GM12878 (cell line): ENCODE results near the gene PACS2. TPM values are rescaled to one million over a fixed set of nuclear protein-coding genes. Genes with fewer than 3 reads are reported as not detected.

ENCODE experiments used
- ATAC-seq: fragments of 200-7000 bp; cut with Tn5 transposase; 3 replicates; pipeline ENCODE4 v1.9.1; 2020; ENCODE audit warnings: mild to moderate bottlenecking, moderate library complexity
- BruUV-seq: library from RNA; stranded (reverse); fragments of 400-500 nt; replicated peaks from 2 replicates; lab custom pipeline; 2021; lab: Mats Ljungman, UMichigan
- CTCF ChIA-PET: fragments of 300-600 bp; sonication (Branson Sonifier 250); formaldehyde crosslinking; extraction: SDS; loops from one replicate; lab custom pipeline; 2021; ENCODE audit warnings: inconsistent platforms; lab: Yijun Ruan, JAX
- POLR2A ChIA-PET: fragments of 350-600 bp; formaldehyde crosslinking; extraction: SDS; loops from one replicate; lab custom pipeline; 2021; ENCODE audit warnings: inconsistent platforms; lab: Charles Lee
- RAD21 ChIA-PET: fragments of 300-600 bp; sonication (Branson Sonifier 250); formaldehyde crosslinking; loops from one replicate; lab custom pipeline; 2023; ENCODE audit warnings: antibody characterized with exemption; ENCODE audit not compliant: unreplicated experiment; lab: Charles Lee
- SMC1A ChIA-PET: fragments of 300-600 bp; sonication (Branson Sonifier 250); formaldehyde crosslinking; loops from one replicate; lab custom pipeline; 2023; ENCODE audit not compliant: unreplicated experiment, uncharacterized antibody; lab: Charles Lee
- DNase-seq: peaks from one replicate; pipeline ENCODE4 v3.0.0-alpha.2; 2011; ENCODE audit warnings: low read depth, low spot score
- FAIRE-seq: peaks from 3 replicates; lab custom pipeline; 2011; peaks lifted over from hg19 to GRCh38; lab: Jason Lieb, UNC
- H2AFZ ChIP-seq: 2 replicates; pipeline ENCODE4 v1.6.0; 2011; ENCODE audit warnings: low read depth, low read length, control low read depth; ENCODE audit not compliant: control insufficient read depth
- H3K27ac ChIP-seq: 2 replicates; pipeline ENCODE4 v1.5.1; 2011; ENCODE audit warnings: control low read depth; ENCODE audit not compliant: control insufficient read depth, insufficient read depth
- H3K27me3 ChIP-seq, 2 experiments: replicated peaks in 1 of 2; 2 replicates each; pipeline versions ENCODE4 v1.6.0 to v1.6.1; 2011; ENCODE audit warnings: low read length in 1 of 2; ENCODE audit not compliant: control insufficient read depth in 2 of 2, insufficient read depth in 2 of 2
- H3K36me3 ChIP-seq, 2 experiments: 2 replicates each; pipeline ENCODE4 v1.5.1; 2011; ENCODE audit warnings: low read length in 1 of 2; ENCODE audit not compliant: control insufficient read depth in 2 of 2, insufficient read depth in 2 of 2
- H3K4me1 ChIP-seq: 2 replicates; pipeline ENCODE4 v1.6.1; 2011; ENCODE audit warnings: mild to moderate bottlenecking, low read length, moderate library complexity, mixed read lengths; ENCODE audit not compliant: control insufficient read depth, insufficient read depth
- H3K4me2 ChIP-seq: 2 replicates; pipeline ENCODE4 v1.6.0; 2011; ENCODE audit warnings: control low read depth; ENCODE audit not compliant: control insufficient read depth, insufficient read depth
- H3K4me3 ChIP-seq: fragments of 200-600 bp; sonication (generic); 2 replicates; pipeline ENCODE4 v1.5.1; 2016
- H3K79me2 ChIP-seq: 2 replicates; pipeline ENCODE4 v1.6.0; 2011; ENCODE audit warnings: low read length; ENCODE audit not compliant: control insufficient read depth, insufficient read depth
- H3K9ac ChIP-seq: 2 replicates; pipeline ENCODE4 v1.8.0; 2011; ENCODE audit warnings: low read length, control low read depth, mixed read lengths; ENCODE audit not compliant: control insufficient read depth, insufficient read depth
- H3K9me3 ChIP-seq: replicated peaks from 3 replicates; pipeline ENCODE4 v1.5.1; 2011; ENCODE audit warnings: mild to moderate bottlenecking, low read length; ENCODE audit not compliant: control insufficient read depth, insufficient read depth
- H4K20me1 ChIP-seq: 2 replicates; pipeline ENCODE4 v1.6.0; 2011; ENCODE audit not compliant: control insufficient read depth, insufficient read depth
- ATF7 ChIP-seq: fragments of 450-650 bp; IDR thresholded peaks from 2 replicates; pipeline ENCODE4 v1.6.1; 2016; ENCODE audit warnings: low read depth, mild to moderate bottlenecking
- CREB1 ChIP-seq: IDR thresholded peaks from 2 replicates; pipeline ENCODE4 v1.6.1; 2012; ENCODE audit warnings: low read depth, mild to moderate bottlenecking, inconsistent platforms
- ESRRA ChIP-seq: IDR thresholded peaks from 2 replicates; pipeline ENCODE4 v1.6.1; 2012; ENCODE audit warnings: mild to moderate bottlenecking, low read length, improper control_type of control experiment
- GABPA ChIP-seq: IDR thresholded peaks from 2 replicates; pipeline ENCODE4 v1.6.1; 2014; ENCODE audit warnings: antibody characterized with exemption, low read depth, mild to moderate bottlenecking, inconsistent platforms
- HCFC1 ChIP-seq: fragments of 150-350 bp; IDR thresholded peaks from 2 replicates; pipeline ENCODE4 v1.6.1; 2014; ENCODE audit warnings: low read length
- KAT2A ChIP-seq: conservative IDR thresholded peaks from 2 replicates; pipeline ENCODE4 v1.6.1; 2011; ENCODE audit warnings: low read depth, low read length; ENCODE audit not compliant: control insufficient read depth
- NFIC ChIP-seq: IDR thresholded peaks from 2 replicates; pipeline ENCODE4 v1.6.1; 2012; ENCODE audit warnings: low read depth, mild to moderate bottlenecking, inconsistent platforms, low read length, moderate library complexity
- NR2F1 ChIP-seq: fragments of 450-650 bp; conservative IDR thresholded peaks from 2 replicates; pipeline ENCODE4 v1.6.1; 2017; ENCODE audit warnings: mild to moderate bottlenecking
- PAX5 ChIP-seq: IDR thresholded peaks from 2 replicates; pipeline ENCODE4 v1.6.1; 2011; ENCODE audit warnings: low read depth, low read length, borderline replicate concordance
- RAD51 ChIP-seq: fragments of 450-650 bp; IDR thresholded peaks from 2 replicates; pipeline ENCODE4 v1.6.1; 2016; ENCODE audit warnings: moderate library complexity, mild to moderate bottlenecking, inconsistent platforms
- SPI1 ChIP-seq: IDR thresholded peaks from 2 replicates; pipeline ENCODE4 v1.6.1; 2011; ENCODE audit warnings: low read depth, mild to moderate bottlenecking, low read length, moderate library complexity, borderline replicate concordance; ENCODE audit not compliant: insufficient read depth
- STAT1 ChIP-seq: fragments of 450-650 bp; conservative IDR thresholded peaks from 2 replicates; pipeline ENCODE4 v1.6.1; 2014; ENCODE audit warnings: antibody characterized with exemption, mild to moderate bottlenecking
- WRNIP1 ChIP-seq: IDR thresholded peaks from 2 replicates; pipeline ENCODE4 v1.6.1; 2011; ENCODE audit warnings: low read depth, low read length, improper control_type of control experiment, borderline replicate concordance
- ZNF217 ChIP-seq: fragments of 450-650 bp; IDR thresholded peaks from 2 replicates; pipeline ENCODE4 v1.6.1; 2017; ENCODE audit warnings: antibody characterized with exemption, mild to moderate bottlenecking
- WGBS: methylation state at CpG from one replicate; pipeline ENCODE4 v1.1.6; 2016; ENCODE audit warnings: low lambda C conversion rate; ENCODE audit not compliant: insufficient replicate concordance, insufficient coverage; ENCODE audit errors: missing lambda C conversion rate; 5-methylcytosine and 5-hydroxymethylcytosine counted together
- in situ Hi-C: fragments of 300-500 bp; cut with MboI; formaldehyde crosslinking; loops from 9 replicates; pipeline ENCODE4 v1.14.3; 2018; ENCODE audit warnings: mixed read lengths
- intact Hi-C: fragments of 100-400 bp; cut with micrococcal nuclease; formaldehyde crosslinking; loops from one replicate; pipeline ENCODE4 v1.14.2; 2022; ENCODE audit not compliant: unreplicated experiment
- polyA plus RNA-seq, 11 experiments: library from polyadenylated mRNA; depleted of rRNA in 4 of 11; unstranded in 6 of 11; stranded (reverse) in 5 of 11; fragments of >200 nt; fragmentation: Nextera tagmentation in 4 of 11; fragmentation: Illumina TruSeq in 1 of 11; extraction: Ambion mirVana in 4 of 11; extraction: Trizol in 1 of 11; gene quantifications; 1 replicate in 1 of 11; 2 replicates in 10 of 11; pipeline versions ENCODE4 v1.2.1 to v1.2.3, GENCODE V29; 2011 to 2016; ENCODE audit warnings: inconsistent platforms in 2 of 11, missing spikeins in 2 of 11, low read depth in 1 of 11
- total RNA-seq, 4 experiments: library from RNA; depleted of rRNA in 3 of 4; stranded (reverse); fragments of >200 nt in 3 of 4; fragmentation: Illumina TruSeq in 1 of 4; extraction: Trizol in 1 of 4; gene quantifications; 2 replicates each; pipeline versions ENCODE4 v1.2.1 to v1.2.3, GENCODE V29; 2013 to 2021
- TF ChIP-seq, protein P1 (sequence below): IDR thresholded peaks from 2 replicates; pipeline ENCODE4 v1.6.1; 2012; ENCODE audit warnings: low read depth, low read length, improper control_type of control experiment
- TF ChIP-seq, protein P2 (sequence below): fragments of 450-650 bp; IDR thresholded peaks from 2 replicates; pipeline ENCODE4 v1.6.1; 2014; ENCODE audit warnings: mild to moderate bottlenecking
- TF ChIP-seq, protein P3 (sequence below): IDR thresholded peaks from 2 replicates; pipeline ENCODE4 v1.6.1; 2012; ENCODE audit warnings: low read depth, low read length, improper control_type of control experiment
- TF ChIP-seq, protein P4 (sequence below): IDR thresholded peaks from 2 replicates; pipeline ENCODE4 v1.6.1; 2012; ENCODE audit warnings: mild to moderate bottlenecking, low read depth, low read length

Gene PACS2
- total and polyA plus RNA-seq, 10 of the 15 experiments (the other 5 are each of a cell fraction or from before 2014, with no cell fraction given): 0.21 to 37.3 (median 9.4) TPM

DNA sequence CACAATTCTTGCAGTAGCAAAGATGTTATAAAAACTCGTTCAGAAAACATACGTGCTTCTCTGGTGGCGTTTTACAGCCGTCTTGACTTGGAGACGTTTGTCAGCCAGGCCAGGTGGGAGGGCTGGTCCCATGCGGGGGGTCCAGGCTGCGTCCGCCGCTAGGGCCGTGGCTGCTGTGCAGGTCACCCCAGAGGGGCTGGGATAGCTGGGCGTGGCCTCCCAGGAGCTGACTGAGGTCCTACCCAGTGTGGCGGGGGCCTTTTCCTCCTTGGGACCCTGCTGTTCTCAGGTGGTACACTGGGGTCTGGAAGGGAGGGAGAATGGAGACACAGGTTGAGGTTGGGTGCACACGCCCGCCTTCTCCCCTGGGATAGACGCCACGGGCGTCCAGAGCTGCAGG is 130.3 kb downstream of the PACS2 start:
- BruUV-seq: no TSS peak
- no peak for FAIRE-seq
- H3K27me3 ChIP-seq: no peaks in the 10 kb centered on the region
- RAD21 ChIA-PET: no interaction called here
- no peak overlapping the region for H3K4me2 ChIP-seq
- DNase-seq: no peak
- no peak overlapping the region for H3K27ac ChIP-seq
- no peaks in the 10 kb centered on the region for H3K79me2 ChIP-seq
- POLR2A ChIA-PET: no interaction called here
- in situ Hi-C loops: no loop called here
- ATAC-seq: no peak
- no peak overlapping the region for H2AFZ ChIP-seq
- no peaks in the 10 kb centered on the region for H3K4me1 ChIP-seq
- CTCF ChIA-PET: interaction anchor here (1.0 kb wide), 1 partner anchor 45 kb away, joined by 3 read pairs; no protein-coding TSS in a partner anchor
- SMC1A ChIA-PET: no interaction called here
- 86% methylated on average over 17 of the region's 17 CpGs for WGBS
- TF ChIP-seq GABPA (no peak), WRNIP1 (no peak), STAT1 (no peak), KAT2A (no peak), SPI1 (no peak), NFIC (no peak), CREB1 (no peak), ESRRA (no peak), NR2F1 (no peak), PAX5 (no peak), ATF7 (no peak), ZNF217 (no peak), HCFC1 (no peak), RAD51 (no peak)
- TF ChIP-seq, protein P1, sequence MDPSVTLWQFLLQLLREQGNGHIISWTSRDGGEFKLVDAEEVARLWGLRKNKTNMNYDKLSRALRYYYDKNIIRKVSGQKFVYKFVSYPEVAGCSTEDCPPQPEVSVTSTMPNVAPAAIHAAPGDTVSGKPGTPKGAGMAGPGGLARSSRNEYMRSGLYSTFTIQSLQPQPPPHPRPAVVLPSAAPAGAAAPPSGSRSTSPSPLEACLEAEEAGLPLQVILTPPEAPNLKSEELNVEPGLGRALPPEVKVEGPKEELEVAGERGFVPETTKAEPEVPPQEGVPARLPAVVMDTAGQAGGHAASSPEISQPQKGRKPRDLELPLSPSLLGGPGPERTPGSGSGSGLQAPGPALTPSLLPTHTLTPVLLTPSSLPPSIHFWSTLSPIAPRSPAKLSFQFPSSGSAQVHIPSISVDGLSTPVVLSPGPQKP: no peak
- TF ChIP-seq, protein P2, sequence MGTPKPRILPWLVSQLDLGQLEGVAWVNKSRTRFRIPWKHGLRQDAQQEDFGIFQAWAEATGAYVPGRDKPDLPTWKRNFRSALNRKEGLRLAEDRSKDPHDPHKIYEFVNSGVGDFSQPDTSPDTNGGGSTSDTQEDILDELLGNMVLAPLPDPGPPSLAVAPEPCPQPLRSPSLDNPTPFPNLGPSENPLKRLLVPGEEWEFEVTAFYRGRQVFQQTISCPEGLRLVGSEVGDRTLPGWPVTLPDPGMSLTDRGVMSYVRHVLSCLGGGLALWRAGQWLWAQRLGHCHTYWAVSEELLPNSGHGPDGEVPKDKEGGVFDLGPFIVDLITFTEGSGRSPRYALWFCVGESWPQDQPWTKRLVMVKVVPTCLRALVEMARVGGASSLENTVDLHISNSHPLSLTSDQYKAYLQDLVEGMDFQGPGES: no peak
- TF ChIP-seq, protein P3, sequence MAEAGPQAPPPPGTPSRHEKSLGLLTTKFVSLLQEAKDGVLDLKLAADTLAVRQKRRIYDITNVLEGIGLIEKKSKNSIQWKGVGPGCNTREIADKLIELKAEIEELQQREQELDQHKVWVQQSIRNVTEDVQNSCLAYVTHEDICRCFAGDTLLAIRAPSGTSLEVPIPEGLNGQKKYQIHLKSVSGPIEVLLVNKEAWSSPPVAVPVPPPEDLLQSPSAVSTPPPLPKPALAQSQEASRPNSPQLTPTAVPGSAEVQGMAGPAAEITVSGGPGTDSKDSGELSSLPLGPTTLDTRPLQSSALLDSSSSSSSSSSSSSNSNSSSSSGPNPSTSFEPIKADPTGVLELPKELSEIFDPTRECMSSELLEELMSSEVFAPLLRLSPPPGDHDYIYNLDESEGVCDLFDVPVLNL: no peak
- TF ChIP-seq, protein P4, sequence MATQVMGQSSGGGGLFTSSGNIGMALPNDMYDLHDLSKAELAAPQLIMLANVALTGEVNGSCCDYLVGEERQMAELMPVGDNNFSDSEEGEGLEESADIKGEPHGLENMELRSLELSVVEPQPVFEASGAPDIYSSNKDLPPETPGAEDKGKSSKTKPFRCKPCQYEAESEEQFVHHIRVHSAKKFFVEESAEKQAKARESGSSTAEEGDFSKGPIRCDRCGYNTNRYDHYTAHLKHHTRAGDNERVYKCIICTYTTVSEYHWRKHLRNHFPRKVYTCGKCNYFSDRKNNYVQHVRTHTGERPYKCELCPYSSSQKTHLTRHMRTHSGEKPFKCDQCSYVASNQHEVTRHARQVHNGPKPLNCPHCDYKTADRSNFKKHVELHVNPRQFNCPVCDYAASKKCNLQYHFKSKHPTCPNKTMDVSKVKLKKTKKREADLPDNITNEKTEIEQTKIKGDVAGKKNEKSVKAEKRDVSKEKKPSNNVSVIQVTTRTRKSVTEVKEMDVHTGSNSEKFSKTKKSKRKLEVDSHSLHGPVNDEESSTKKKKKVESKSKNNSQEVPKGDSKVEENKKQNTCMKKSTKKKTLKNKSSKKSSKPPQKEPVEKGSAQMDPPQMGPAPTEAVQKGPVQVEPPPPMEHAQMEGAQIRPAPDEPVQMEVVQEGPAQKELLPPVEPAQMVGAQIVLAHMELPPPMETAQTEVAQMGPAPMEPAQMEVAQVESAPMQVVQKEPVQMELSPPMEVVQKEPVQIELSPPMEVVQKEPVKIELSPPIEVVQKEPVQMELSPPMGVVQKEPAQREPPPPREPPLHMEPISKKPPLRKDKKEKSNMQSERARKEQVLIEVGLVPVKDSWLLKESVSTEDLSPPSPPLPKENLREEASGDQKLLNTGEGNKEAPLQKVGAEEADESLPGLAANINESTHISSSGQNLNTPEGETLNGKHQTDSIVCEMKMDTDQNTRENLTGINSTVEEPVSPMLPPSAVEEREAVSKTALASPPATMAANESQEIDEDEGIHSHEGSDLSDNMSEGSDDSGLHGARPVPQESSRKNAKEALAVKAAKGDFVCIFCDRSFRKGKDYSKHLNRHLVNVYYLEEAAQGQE: no peak
- intact Hi-C loops: no loop called here
- H3K9me3 ChIP-seq: no peaks in the 10 kb centered on the region
- no peak overlapping the region for H3K4me3 ChIP-seq
- peaks cover 0 to 14% of the 10 kb centered on the region in 2 experiments; a peak in 3 of 4 replicates for H3K36me3 ChIP-seq
- no peak overlapping the region for H3K9ac ChIP-seq
- no peaks in the 10 kb centered on the region for H4K20me1 ChIP-seq
